GM12878 (cell line): ENCODE measurements around the gene NUP85. TPM values are rescaled to one million over a fixed set of nuclear protein-coding genes. Genes with fewer than 3 reads are reported as not detected.

Source experiments
- BHLHE40 ChIP-seq, 2 experiments: fragments of 450-650 bp in 1 of 2; IDR thresholded peaks; 2 replicates each; pipeline ENCODE4 v1.6.1; 2011 to 2017; ENCODE audit warnings: low read depth in 2 of 2, borderline replicate concordance in 1 of 2, improper control_type of control experiment in 1 of 2, low read length in 1 of 2, mild to moderate bottlenecking in 1 of 2
- CHD2 ChIP-seq: IDR thresholded peaks from 2 replicates; pipeline ENCODE4 v1.6.1; 2011; ENCODE audit warnings: low read depth, low read length, improper control_type of control experiment, borderline replicate concordance
- EZH2 ChIP-seq: IDR thresholded peaks from 2 replicates; pipeline ENCODE4 v1.6.1; 2012; ENCODE audit warnings: low read depth, mild to moderate bottlenecking, control low read depth, inconsistent platforms, low read length, borderline replicate concordance; ENCODE audit not compliant: control insufficient read depth
- HDAC6 ChIP-seq: fragments of 200-600 bp; sonication (generic); IDR thresholded peaks from one replicate; pipeline ENCODE4 v1.8.0; 2017; ENCODE audit warnings: antibody characterized with exemption; ENCODE audit not compliant: unreplicated experiment
- IKZF1 ChIP-seq: fragments of 450-650 bp; conservative IDR thresholded peaks from 2 replicates; pipeline ENCODE4 v1.6.1; 2017; ENCODE audit warnings: antibody characterized with exemption, mild to moderate bottlenecking
- POLR2AphosphoS2 ChIP-seq: IDR thresholded peaks from 2 replicates; pipeline ENCODE4 v1.6.1; 2011; ENCODE audit warnings: low read depth, mild to moderate bottlenecking, low read length, improper control_type of control experiment, moderate library complexity
- SIN3A ChIP-seq: IDR thresholded peaks from 2 replicates; pipeline ENCODE4 v1.6.1; 2012; ENCODE audit warnings: low read depth, low read length, improper control_type of control experiment
- TCF12 ChIP-seq: IDR thresholded peaks from 2 replicates; pipeline ENCODE4 v1.6.1; 2011; ENCODE audit warnings: low read depth, mild to moderate bottlenecking, low read length
- WRNIP1 ChIP-seq: IDR thresholded peaks from 2 replicates; pipeline ENCODE4 v1.6.1; 2011; ENCODE audit warnings: low read depth, low read length, improper control_type of control experiment, borderline replicate concordance
- ZNF384 ChIP-seq: IDR thresholded peaks from 2 replicates; pipeline ENCODE4 v1.6.1; 2012; ENCODE audit warnings: low read depth, mild to moderate bottlenecking, low read length, improper control_type of control experiment, borderline replicate concordance
- polyA plus RNA-seq, 11 experiments: library from polyadenylated mRNA; depleted of rRNA in 4 of 11; unstranded in 6 of 11; stranded (reverse) in 5 of 11; fragments of >200 nt; fragmentation: Nextera tagmentation in 4 of 11; fragmentation: Illumina TruSeq in 1 of 11; extraction: Ambion mirVana in 4 of 11; extraction: Trizol in 1 of 11; gene quantifications; 1 replicate in 1 of 11; 2 replicates in 10 of 11; pipeline versions ENCODE4 v1.2.1 to v1.2.3, GENCODE V29; 2011 to 2016; ENCODE audit warnings: inconsistent platforms in 2 of 11, missing spikeins in 2 of 11, low read depth in 1 of 11
- total RNA-seq, 4 experiments: library from RNA; depleted of rRNA in 3 of 4; stranded (reverse); fragments of >200 nt in 3 of 4; fragmentation: Illumina TruSeq in 1 of 4; extraction: Trizol in 1 of 4; gene quantifications; 2 replicates each; pipeline versions ENCODE4 v1.2.1 to v1.2.3, GENCODE V29; 2013 to 2021
- TF ChIP-seq, protein P1 (sequence below): IDR thresholded peaks from 2 replicates; pipeline ENCODE4 v1.6.1; 2012; ENCODE audit warnings: low read length, inconsistent platforms
- TF ChIP-seq, protein P2 (sequence below): fragments of 450-650 bp; IDR thresholded peaks from 2 replicates; pipeline ENCODE4 v1.6.1; 2017; ENCODE audit warnings: mild to moderate bottlenecking
- TF ChIP-seq, protein P3 (sequence below): fragments of 450-650 bp; IDR thresholded peaks from 2 replicates; pipeline ENCODE4 v1.6.1; 2017; ENCODE audit warnings: mild to moderate bottlenecking, low read depth, inconsistent platforms; ENCODE audit not compliant: poor library complexity, severe bottlenecking
- TF ChIP-seq, protein P4 (sequence below): fragments of 450-650 bp; IDR thresholded peaks from 2 replicates; pipeline ENCODE4 v1.6.1; 2017; ENCODE audit warnings: mild to moderate bottlenecking, moderate library complexity
- TF ChIP-seq, protein P5 (sequence below): fragments of 450-650 bp; IDR thresholded peaks from 2 replicates; pipeline ENCODE4 v1.6.1; 2016; ENCODE audit warnings: mild to moderate bottlenecking
- TF ChIP-seq, protein P6 (sequence below): IDR thresholded peaks from 2 replicates; pipeline ENCODE4 v1.6.1; 2012; ENCODE audit warnings: low read depth, low read length, improper control_type of control experiment

Gene NUP85
- total and polyA plus RNA-seq, 10 of the 15 experiments (the other 5 are each of a cell fraction or from before 2014, with no cell fraction given) = 54.0 to 135 (median 95.4) TPM

DNA sequence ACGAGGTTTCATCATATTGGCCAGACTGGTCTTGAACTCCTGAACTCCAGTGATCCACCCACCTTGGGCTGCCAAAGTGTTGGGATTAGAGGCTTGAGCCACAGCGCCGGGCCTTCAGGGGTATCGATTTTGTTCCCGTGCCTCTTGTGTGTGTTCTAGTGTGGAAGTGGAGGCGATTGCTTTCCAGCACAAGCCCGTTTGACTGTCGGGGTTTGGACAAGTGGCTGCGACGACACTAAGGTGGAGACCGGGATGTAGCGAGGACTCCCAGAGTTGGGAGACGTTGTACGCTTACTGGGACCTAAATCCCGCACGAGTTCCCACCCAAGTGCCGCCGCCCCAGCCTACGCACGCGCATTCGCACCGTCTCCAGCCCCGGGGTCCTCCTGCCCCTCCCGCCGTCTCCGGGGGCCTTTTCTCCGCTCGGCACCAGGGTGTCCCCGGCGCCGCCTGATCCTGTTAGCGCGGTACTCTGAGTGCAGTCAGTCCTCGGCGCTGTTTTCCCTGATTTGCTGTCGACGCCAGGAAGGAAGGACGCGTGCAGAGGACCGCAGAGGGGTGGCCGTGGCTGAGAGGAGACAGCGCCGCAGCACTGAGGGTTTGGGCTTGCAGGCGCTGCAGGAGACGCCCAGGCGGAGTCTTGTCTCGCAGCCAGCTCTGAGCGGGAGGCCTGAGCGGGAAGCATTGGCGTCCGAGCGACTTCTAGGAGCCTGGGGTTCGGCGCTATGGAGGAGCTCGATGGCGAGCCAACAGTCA is at the start of gene NUP85 (continued):
- TF ChIP-seq, protein P1, sequence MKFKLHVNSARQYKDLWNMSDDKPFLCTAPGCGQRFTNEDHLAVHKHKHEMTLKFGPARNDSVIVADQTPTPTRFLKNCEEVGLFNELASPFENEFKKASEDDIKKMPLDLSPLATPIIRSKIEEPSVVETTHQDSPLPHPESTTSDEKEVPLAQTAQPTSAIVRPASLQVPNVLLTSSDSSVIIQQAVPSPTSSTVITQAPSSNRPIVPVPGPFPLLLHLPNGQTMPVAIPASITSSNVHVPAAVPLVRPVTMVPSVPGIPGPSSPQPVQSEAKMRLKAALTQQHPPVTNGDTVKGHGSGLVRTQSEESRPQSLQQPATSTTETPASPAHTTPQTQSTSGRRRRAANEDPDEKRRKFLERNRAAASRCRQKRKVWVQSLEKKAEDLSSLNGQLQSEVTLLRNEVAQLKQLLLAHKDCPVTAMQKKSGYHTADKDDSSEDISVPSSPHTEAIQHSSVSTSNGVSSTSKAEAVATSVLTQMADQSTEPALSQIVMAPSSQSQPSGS = no peak
- TF ChIP-seq, protein P2, sequence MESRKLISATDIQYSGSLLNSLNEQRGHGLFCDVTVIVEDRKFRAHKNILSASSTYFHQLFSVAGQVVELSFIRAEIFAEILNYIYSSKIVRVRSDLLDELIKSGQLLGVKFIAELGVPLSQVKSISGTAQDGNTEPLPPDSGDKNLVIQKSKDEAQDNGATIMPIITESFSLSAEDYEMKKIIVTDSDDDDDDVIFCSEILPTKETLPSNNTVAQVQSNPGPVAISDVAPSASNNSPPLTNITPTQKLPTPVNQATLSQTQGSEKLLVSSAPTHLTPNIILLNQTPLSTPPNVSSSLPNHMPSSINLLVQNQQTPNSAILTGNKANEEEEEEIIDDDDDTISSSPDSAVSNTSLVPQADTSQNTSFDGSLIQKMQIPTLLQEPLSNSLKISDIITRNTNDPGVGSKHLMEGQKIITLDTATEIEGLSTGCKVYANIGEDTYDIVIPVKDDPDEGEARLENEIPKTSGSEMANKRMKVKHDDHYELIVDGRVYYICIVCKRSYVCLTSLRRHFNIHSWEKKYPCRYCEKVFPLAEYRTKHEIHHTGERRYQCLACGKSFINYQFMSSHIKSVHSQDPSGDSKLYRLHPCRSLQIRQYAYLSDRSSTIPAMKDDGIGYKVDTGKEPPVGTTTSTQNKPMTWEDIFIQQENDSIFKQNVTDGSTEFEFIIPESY = peak; percentile 98
- TF ChIP-seq CHD2 = peak; percentile 57; the same call in 1 of the 2 replicates
- TF ChIP-seq, protein P3, sequence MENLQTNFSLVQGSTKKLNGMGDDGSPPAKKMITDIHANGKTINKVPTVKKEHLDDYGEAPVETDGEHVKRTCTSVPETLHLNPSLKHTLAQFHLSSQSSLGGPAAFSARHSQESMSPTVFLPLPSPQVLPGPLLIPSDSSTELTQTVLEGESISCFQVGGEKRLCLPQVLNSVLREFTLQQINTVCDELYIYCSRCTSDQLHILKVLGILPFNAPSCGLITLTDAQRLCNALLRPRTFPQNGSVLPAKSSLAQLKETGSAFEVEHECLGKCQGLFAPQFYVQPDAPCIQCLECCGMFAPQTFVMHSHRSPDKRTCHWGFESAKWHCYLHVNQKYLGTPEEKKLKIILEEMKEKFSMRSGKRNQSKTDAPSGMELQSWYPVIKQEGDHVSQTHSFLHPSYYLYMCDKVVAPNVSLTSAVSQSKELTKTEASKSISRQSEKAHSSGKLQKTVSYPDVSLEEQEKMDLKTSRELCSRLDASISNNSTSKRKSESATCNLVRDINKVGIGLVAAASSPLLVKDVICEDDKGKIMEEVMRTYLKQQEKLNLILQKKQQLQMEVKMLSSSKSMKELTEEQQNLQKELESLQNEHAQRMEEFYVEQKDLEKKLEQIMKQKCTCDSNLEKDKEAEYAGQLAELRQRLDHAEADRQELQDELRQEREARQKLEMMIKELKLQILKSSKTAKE = peak; percentile 70
- TF ChIP-seq, protein P4, sequence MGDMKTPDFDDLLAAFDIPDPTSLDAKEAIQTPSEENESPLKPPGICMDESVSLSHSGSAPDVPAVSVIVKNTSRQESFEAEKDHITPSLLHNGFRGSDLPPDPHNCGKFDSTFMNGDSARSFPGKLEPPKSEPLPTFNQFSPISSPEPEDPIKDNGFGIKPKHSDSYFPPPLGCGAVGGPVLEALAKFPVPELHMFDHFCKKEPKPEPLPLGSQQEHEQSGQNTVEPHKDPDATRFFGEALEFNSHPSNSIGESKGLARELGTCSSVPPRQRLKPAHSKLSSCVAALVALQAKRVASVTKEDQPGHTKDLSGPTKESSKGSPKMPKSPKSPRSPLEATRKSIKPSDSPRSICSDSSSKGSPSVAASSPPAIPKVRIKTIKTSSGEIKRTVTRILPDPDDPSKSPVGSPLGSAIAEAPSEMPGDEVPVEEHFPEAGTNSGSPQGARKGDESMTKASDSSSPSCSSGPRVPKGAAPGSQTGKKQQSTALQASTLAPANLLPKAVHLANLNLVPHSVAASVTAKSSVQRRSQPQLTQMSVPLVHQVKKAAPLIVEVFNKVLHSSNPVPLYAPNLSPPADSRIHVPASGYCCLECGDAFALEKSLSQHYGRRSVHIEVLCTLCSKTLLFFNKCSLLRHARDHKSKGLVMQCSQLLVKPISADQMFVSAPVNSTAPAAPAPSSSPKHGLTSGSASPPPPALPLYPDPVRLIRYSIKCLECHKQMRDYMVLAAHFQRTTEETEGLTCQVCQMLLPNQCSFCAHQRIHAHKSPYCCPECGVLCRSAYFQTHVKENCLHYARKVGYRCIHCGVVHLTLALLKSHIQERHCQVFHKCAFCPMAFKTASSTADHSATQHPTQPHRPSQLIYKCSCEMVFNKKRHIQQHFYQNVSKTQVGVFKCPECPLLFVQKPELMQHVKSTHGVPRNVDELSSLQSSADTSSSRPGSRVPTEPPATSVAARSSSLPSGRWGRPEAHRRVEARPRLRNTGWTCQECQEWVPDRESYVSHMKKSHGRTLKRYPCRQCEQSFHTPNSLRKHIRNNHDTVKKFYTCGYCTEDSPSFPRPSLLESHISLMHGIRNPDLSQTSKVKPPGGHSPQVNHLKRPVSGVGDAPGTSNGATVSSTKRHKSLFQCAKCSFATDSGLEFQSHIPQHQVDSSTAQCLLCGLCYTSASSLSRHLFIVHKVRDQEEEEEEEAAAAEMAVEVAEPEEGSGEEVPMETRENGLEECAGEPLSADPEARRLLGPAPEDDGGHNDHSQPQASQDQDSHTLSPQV = peak; percentile 98
- TF ChIP-seq EZH2 = no peak
- peak; percentile 25 to 82; a peak in 3 of 4 replicates for TF ChIP-seq BHLHE40 (IDR thresholded peaks at IDR 0.05; ENCODE audit: borderline replicate concordance in 1 of 2, low read depth in 2 of 2, low read length in 1 of 2)
- TF ChIP-seq IKZF1 = peak; percentile 94
- no peak for TF ChIP-seq WRNIP1
- no peak for TF ChIP-seq ZNF384
- TF ChIP-seq, protein P5, sequence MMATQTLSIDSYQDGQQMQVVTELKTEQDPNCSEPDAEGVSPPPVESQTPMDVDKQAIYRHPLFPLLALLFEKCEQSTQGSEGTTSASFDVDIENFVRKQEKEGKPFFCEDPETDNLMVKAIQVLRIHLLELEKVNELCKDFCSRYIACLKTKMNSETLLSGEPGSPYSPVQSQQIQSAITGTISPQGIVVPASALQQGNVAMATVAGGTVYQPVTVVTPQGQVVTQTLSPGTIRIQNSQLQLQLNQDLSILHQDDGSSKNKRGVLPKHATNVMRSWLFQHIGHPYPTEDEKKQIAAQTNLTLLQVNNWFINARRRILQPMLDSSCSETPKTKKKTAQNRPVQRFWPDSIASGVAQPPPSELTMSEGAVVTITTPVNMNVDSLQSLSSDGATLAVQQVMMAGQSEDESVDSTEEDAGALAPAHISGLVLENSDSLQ = peak; percentile 44; the same call in 1 of the 2 replicates
- TF ChIP-seq SIN3A = peak; percentile 65; the same call in 1 of the 2 replicates
- TF ChIP-seq POLR2AphosphoS2 = peak; percentile 60; the same call in 1 of the 2 replicates
- TF ChIP-seq, protein P6, sequence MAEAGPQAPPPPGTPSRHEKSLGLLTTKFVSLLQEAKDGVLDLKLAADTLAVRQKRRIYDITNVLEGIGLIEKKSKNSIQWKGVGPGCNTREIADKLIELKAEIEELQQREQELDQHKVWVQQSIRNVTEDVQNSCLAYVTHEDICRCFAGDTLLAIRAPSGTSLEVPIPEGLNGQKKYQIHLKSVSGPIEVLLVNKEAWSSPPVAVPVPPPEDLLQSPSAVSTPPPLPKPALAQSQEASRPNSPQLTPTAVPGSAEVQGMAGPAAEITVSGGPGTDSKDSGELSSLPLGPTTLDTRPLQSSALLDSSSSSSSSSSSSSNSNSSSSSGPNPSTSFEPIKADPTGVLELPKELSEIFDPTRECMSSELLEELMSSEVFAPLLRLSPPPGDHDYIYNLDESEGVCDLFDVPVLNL = peak; percentile 84
- TF ChIP-seq TCF12 = no peak
- peak; percentile 69 for TF ChIP-seq HDAC6
